H9 (cell line): ENCODE measurements around the gene PRIMPOL. TPM values are rescaled to one million over a fixed set of nuclear protein-coding genes. Genes with fewer than 3 reads are reported as not detected.

Source experiments
- DNase-seq: peaks from one replicate; pipeline ENCODE4 v3.0.0-alpha.2; 2017
- H2AFZ ChIP-seq: one replicate; pipeline ENCODE4 v1.6.1; 2013; ENCODE audit warnings: mild to moderate bottlenecking, low read length, control low read depth, moderate library complexity
- H2AK5ac ChIP-seq: 2 replicates; pipeline ENCODE4 v1.6.1; 2013; ENCODE audit warnings: low read length, control low read depth, mixed read lengths; ENCODE audit not compliant: insufficient read length
- H2BK120ac ChIP-seq: one replicate; pipeline ENCODE4 v1.6.1; 2013; ENCODE audit warnings: low read depth, mild to moderate bottlenecking, low read length, control low read depth, inconsistent platforms; ENCODE audit not compliant: poor library complexity, severe bottlenecking
- H2BK12ac ChIP-seq: 2 replicates; pipeline ENCODE4 v1.6.1; 2013; ENCODE audit warnings: low read length, control low read depth, mixed read lengths, low read depth; ENCODE audit not compliant: insufficient read length
- H2BK15ac ChIP-seq: 2 replicates; pipeline ENCODE4 v1.6.1; 2013; ENCODE audit warnings: low read depth, low read length, control low read depth
- H2BK20ac ChIP-seq: one replicate; pipeline ENCODE4 v1.6.1; 2013; ENCODE audit warnings: low read depth, mild to moderate bottlenecking, low read length, control low read depth, inconsistent platforms; ENCODE audit not compliant: poor library complexity, severe bottlenecking
- H2BK5ac ChIP-seq: 2 replicates; pipeline ENCODE4 v1.6.1; 2013; ENCODE audit warnings: low read length, control low read depth, mixed read lengths; ENCODE audit not compliant: insufficient read length
- H3K14ac ChIP-seq: 2 replicates; pipeline ENCODE4 v1.6.1; 2013; ENCODE audit warnings: low read length, control low read depth; ENCODE audit not compliant: insufficient read depth
- H3K18ac ChIP-seq: 2 replicates; pipeline ENCODE4 v1.6.1; 2013; ENCODE audit warnings: low read depth, mild to moderate bottlenecking, mixed read lengths, low read length, control low read depth; ENCODE audit not compliant: insufficient read length
- H3K23ac ChIP-seq: 2 replicates; pipeline ENCODE4 v1.6.1; 2013; ENCODE audit warnings: low read length, control low read depth, mixed read lengths, low read depth; ENCODE audit not compliant: insufficient read length
- H3K23me2 ChIP-seq: 2 replicates; pipeline ENCODE4 v1.6.1; 2013; ENCODE audit warnings: low read depth, mild to moderate bottlenecking, mixed read lengths, low read length, control low read depth; ENCODE audit not compliant: insufficient read length, poor library complexity, severe bottlenecking
- H3K27ac ChIP-seq: 2 replicates; pipeline ENCODE4 v1.5.1; 2013; ENCODE audit warnings: low read length, control low read depth, mixed read lengths, low read depth; ENCODE audit not compliant: insufficient read length
- H3K27me3 ChIP-seq: 2 replicates; pipeline ENCODE4 v1.6.1; 2013; ENCODE audit warnings: low read length, control low read depth, inconsistent platforms; ENCODE audit not compliant: insufficient read depth
- H3K4ac ChIP-seq: 2 replicates; pipeline ENCODE4 v1.6.1; 2013; ENCODE audit warnings: low read depth, mild to moderate bottlenecking, control low read depth, inconsistent platforms, low read length, moderate library complexity
- H3K4me1 ChIP-seq: 2 replicates; pipeline ENCODE4 v1.6.1; 2013; ENCODE audit warnings: low read length, control low read depth, inconsistent platforms; ENCODE audit not compliant: insufficient read depth
- H3K4me2 ChIP-seq: 2 replicates; pipeline ENCODE4 v1.6.1; 2013; ENCODE audit warnings: low read length, control low read depth, mixed read lengths; ENCODE audit not compliant: insufficient read length, insufficient read depth
- H3K56ac ChIP-seq: 2 replicates; pipeline ENCODE4 v1.6.1; 2013; ENCODE audit warnings: low read depth, mild to moderate bottlenecking, mixed read lengths, low read length, control low read depth; ENCODE audit not compliant: insufficient read length
- H3K79me1 ChIP-seq: 2 replicates; pipeline ENCODE4 v1.6.1; 2013; ENCODE audit warnings: low read depth, mild to moderate bottlenecking, moderate library complexity, low read length, control low read depth, inconsistent platforms; ENCODE audit not compliant: insufficient read depth, poor library complexity, severe bottlenecking
- H3K79me2 ChIP-seq: 2 replicates; pipeline ENCODE4 v1.6.1; 2013; ENCODE audit warnings: low read length, control low read depth, inconsistent platforms; ENCODE audit not compliant: insufficient read depth
- H3K9ac ChIP-seq: 2 replicates; pipeline ENCODE4 v1.6.1; 2013; ENCODE audit warnings: low read length, control low read depth, mixed read lengths; ENCODE audit not compliant: insufficient read length; ENCODE audit errors: extremely low read depth
- H3K9me3 ChIP-seq: one replicate; pipeline ENCODE4 v1.6.1; 2013; ENCODE audit warnings: low read depth, low read length, inconsistent platforms; ENCODE audit not compliant: control insufficient read depth
- H3T11ph ChIP-seq: one replicate; pipeline ENCODE4 v1.6.1; 2013; ENCODE audit warnings: mild to moderate bottlenecking, low read length, control low read depth, inconsistent platforms
- H4K20me1 ChIP-seq: one replicate; pipeline ENCODE4 v1.6.1; 2013; ENCODE audit not compliant: control insufficient read depth, insufficient read length, insufficient read depth
- H4K5ac ChIP-seq: 2 replicates; pipeline ENCODE4 v1.6.1; 2013; ENCODE audit warnings: low read depth, mild to moderate bottlenecking, mixed read lengths, low read length, control low read depth; ENCODE audit not compliant: insufficient read length
- H4K8ac ChIP-seq: replicated peaks from 2 replicates; pipeline ENCODE4 v1.6.1; 2013; ENCODE audit warnings: low read length, control low read depth, mixed read lengths, low read depth; ENCODE audit not compliant: insufficient read length
- H4K91ac ChIP-seq: 2 replicates; pipeline ENCODE4 v1.6.1; 2013; ENCODE audit warnings: low read depth, mild to moderate bottlenecking, moderate library complexity, mixed read lengths, low read length, control low read depth; ENCODE audit not compliant: insufficient read length
- H3K27ac Mint-ChIP-seq, 3 experiments: 2 replicates in 2 of 3; 3 replicates in 1 of 3; pipeline ENCODE4 v1.8.0; 2020 to 2021; ENCODE audit warnings: mixed read lengths in 3 of 3, mild to moderate bottlenecking in 1 of 3, moderate library complexity in 1 of 3
- H3K27me3 Mint-ChIP-seq: 2 replicates; pipeline ENCODE4 v1.8.0; 2021; ENCODE audit warnings: low read depth, mild to moderate bottlenecking, moderate library complexity, mixed read lengths
- H3K36me3 Mint-ChIP-seq, 3 experiments: 2 replicates in 2 of 3; 3 replicates in 1 of 3; pipeline ENCODE4 v1.8.0; 2020 to 2021; ENCODE audit warnings: low read depth in 3 of 3, mixed read lengths in 3 of 3; ENCODE audit not compliant: insufficient read depth in 1 of 3
- H3K4me1 Mint-ChIP-seq, 2 experiments: 2 replicates each; pipeline ENCODE4 v1.8.0; 2020; ENCODE audit warnings: mixed read lengths in 2 of 2
- H3K4me3 Mint-ChIP-seq, 2 experiments: 2 replicates in 1 of 2; 3 replicates in 1 of 2; pipeline ENCODE4 v1.8.0; 2020 to 2021; ENCODE audit warnings: mild to moderate bottlenecking in 2 of 2, mixed read lengths in 2 of 2, moderate library complexity in 1 of 2
- H3K9me3 Mint-ChIP-seq, 2 experiments: 2 replicates in 1 of 2; 3 replicates in 1 of 2; pipeline ENCODE4 v1.8.0; 2020; ENCODE audit warnings: mild to moderate bottlenecking in 2 of 2, mixed read lengths in 2 of 2, moderate library complexity in 1 of 2
- WGBS: extraction: QIAGEN DNeasy Blood & Tissue Kit; methylation state at CpG from one replicate; pipeline ENCODE4 v1.1.7; 2013; ENCODE audit warnings: missing lambda C conversion rate, low lambda C conversion rate, mixed read lengths; ENCODE audit not compliant: insufficient read length; ENCODE audit errors: extremely low coverage; 5-methylcytosine and 5-hydroxymethylcytosine counted together
- total RNA-seq: library from RNA; stranded (reverse); gene quantifications from 2 replicates; pipeline ENCODE4 v1.2.1, GENCODE V29; 2021
- TF ChIP-seq, protein P1 (sequence below): fragments of 200-600 bp; sonication (generic); conservative IDR thresholded peaks from 3 replicates; pipeline ENCODE4 v1.8.0; 2021; ENCODE audit warnings: antibody characterized with exemption, mild to moderate bottlenecking

PRIMPOL gene
- total RNA-seq, 1 experiment from 2014 or later = 4.9 TPM

DNA sequence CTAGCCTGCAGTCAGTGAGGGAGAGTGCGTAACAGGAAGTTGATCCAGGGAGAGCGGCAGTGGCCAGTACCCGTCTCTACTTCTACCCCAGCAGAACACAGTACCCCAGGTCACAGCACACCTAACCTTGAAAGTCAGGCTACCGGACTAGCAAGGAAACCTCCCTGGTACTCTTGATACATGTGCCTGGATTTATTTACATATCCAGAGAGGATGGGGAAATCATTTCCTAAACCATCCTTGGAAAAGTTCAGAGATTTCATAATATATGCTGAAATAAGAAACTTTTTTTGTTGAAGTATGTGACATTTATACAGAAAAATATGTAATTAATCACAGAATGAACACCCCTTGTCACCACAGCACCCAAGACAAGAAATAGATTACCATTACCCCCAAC lies 24.5 kb downstream of the PRIMPOL start:
- Histone ChIP-seq H2AFZ (no peak overlapping the region), H3K9ac (no peak overlapping the region), H2BK12ac (no peak overlapping the region), H2BK20ac (no peak overlapping the region), H3K14ac (no peak overlapping the region), H3K56ac (no peak overlapping the region), H3K79me2 (no peaks in the 10 kb centered on the region), H3K27me3 (no peaks in the 10 kb centered on the region), H3K27ac (no peak overlapping the region), H4K5ac (no peak overlapping the region), H4K20me1 (no peaks in the 10 kb centered on the region), H3K9me3 (no peaks in the 10 kb centered on the region), H2BK120ac (no peak overlapping the region), H3K4me1 (no peaks in the 10 kb centered on the region), H3T11ph (no peak overlapping the region), H2BK15ac (no peak overlapping the region), H2BK5ac (no peak overlapping the region), H3K18ac (no peak overlapping the region), H4K8ac (no peak overlapping the region), H3K23me2 (no peaks in the 10 kb centered on the region), H4K91ac (no peak overlapping the region), H3K23ac (no peak overlapping the region), H3K79me1 (no peaks in the 10 kb centered on the region), H2AK5ac (no peak overlapping the region), H3K4ac (no peak overlapping the region), H3K4me2 (no peak overlapping the region)
- TF ChIP-seq, protein P1, sequence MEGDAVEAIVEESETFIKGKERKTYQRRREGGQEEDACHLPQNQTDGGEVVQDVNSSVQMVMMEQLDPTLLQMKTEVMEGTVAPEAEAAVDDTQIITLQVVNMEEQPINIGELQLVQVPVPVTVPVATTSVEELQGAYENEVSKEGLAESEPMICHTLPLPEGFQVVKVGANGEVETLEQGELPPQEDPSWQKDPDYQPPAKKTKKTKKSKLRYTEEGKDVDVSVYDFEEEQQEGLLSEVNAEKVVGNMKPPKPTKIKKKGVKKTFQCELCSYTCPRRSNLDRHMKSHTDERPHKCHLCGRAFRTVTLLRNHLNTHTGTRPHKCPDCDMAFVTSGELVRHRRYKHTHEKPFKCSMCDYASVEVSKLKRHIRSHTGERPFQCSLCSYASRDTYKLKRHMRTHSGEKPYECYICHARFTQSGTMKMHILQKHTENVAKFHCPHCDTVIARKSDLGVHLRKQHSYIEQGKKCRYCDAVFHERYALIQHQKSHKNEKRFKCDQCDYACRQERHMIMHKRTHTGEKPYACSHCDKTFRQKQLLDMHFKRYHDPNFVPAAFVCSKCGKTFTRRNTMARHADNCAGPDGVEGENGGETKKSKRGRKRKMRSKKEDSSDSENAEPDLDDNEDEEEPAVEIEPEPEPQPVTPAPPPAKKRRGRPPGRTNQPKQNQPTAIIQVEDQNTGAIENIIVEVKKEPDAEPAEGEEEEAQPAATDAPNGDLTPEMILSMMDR = no peak
- Mint-ChIP-seq H3K4me1 (no peaks in the 10 kb centered on the region), H3K27ac (peak overlapping the region in 1 of 3 experiments; percentile 8; a peak in 1 of 7 replicates), H3K27me3 (no peaks in the 10 kb centered on the region), H3K9me3 (no peaks in the 10 kb centered on the region; a peak in 1 of 5 replicates), H3K4me3 (no peak overlapping the region), H3K36me3 (peaks cover 4 to 30% (median 16%) of the 10 kb centered on the region in 3 experiments)
- no peak for DNase-seq
- no CpG with 5 or more reads among the region's 4 CpGs for WGBS
